ENCODE measurements around the gene MT1X. TPM values are rescaled to one million over a fixed set of nuclear protein-coding genes. Genes with fewer than 3 reads are reported as not detected.
A peak's percentile ranks its signal among the peaks of the same experiment; 100 is the strongest.

The MT1X gene
- total RNA-seq, 2 donors from 2014 or later: 308 to 320 TPM

DNA sequence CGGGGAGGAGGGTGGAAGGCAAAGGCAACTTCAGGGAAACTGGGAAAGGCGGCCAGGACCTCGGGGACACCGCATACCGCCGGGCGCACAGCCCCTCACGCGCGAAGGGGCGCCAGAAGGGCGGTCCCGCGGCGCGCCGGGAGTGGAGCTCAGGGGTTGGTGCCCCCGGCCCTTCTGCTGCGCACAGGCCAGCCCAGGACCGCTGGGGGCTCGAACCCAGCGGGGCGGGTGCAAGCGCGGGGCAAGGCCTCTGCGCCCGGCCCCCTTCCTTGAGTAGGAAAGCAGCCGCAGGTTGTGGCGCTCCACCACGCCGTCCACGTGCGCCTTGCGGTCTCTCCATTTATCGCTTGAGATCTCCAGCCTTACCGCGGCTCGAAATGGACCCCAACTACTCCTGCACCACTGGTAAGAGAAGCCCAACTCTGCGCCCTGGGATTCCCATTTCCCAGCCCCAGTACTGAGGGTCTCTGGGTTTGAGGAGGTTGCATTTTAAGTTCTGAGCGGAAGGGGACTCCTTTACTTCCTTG, 46.8 kb upstream of the MT1X start:
- no peaks in the 10 kb centered on the region for H3K9me3 ChIP-seq
- H3K27ac ChIP-seq: no peak overlapping the region
- H3K4me3 ChIP-seq: peak overlapping the region; percentile 24
- H3K4me1 ChIP-seq (ENCODE audit: control insufficient read depth in 1 of 2, low read depth in 2 of 2): peaks cover 5 to 37% of the 10 kb centered on the region in 2 donors
- DNase-seq (ENCODE audit: low spot score) (no peak), ATAC-seq (ENCODE audit: insufficient number of reproducible peaks, low FRiP score, low read depth) (no peak)
- H3K36me3 ChIP-seq: no peaks in the 10 kb centered on the region
- H3K27me3 ChIP-seq (replicated peaks; ENCODE audit: insufficient read depth): no peaks in the 10 kb centered on the region
- TF ChIP-seq, protein P1, sequence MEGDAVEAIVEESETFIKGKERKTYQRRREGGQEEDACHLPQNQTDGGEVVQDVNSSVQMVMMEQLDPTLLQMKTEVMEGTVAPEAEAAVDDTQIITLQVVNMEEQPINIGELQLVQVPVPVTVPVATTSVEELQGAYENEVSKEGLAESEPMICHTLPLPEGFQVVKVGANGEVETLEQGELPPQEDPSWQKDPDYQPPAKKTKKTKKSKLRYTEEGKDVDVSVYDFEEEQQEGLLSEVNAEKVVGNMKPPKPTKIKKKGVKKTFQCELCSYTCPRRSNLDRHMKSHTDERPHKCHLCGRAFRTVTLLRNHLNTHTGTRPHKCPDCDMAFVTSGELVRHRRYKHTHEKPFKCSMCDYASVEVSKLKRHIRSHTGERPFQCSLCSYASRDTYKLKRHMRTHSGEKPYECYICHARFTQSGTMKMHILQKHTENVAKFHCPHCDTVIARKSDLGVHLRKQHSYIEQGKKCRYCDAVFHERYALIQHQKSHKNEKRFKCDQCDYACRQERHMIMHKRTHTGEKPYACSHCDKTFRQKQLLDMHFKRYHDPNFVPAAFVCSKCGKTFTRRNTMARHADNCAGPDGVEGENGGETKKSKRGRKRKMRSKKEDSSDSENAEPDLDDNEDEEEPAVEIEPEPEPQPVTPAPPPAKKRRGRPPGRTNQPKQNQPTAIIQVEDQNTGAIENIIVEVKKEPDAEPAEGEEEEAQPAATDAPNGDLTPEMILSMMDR (IDR thresholded peaks at IDR 0.05): no peak

DNA sequence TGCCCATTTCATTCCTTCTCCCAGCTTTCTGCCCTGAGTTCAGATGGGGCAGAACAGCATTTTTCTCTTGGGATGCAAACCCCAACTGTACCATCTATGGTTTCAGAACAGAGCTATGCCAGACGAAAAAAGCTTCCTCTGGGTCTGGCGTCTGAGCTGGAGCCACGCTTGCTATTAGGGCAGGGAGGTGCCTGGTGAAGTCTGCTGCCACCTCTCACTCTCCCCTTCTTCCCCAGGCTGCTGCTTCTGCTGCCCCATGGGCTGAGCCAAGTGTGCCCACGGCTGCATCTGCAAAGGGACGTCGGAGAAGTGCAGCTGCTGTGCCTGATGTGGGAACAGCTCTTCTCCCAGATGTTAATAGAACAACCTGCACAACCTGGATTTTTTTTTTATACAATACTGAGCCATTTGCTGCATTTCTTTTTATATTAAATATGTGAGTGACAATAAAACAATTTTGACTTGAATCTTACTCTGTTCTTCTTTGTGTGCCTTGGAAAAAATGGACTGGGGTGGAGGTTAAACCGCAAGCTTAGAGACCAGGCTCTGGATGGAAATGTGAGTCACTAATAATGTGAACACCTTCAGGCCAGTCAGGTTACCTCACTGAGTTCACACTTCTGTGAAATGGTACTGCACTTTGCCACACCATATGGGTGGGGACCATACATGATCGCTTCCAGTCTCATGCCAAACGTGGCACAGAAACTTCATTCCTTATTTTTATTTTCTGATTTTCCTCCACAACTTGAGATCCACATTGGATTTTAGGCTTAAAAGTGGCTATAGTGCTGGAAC, 45.5 kb upstream of the MT1X start:
- TF ChIP-seq, protein P1 (IDR thresholded peaks at IDR 0.05): no peak
- peaks cover 5 to 37% of the 10 kb centered on the region in 2 donors for H3K4me1 ChIP-seq (ENCODE audit: control insufficient read depth in 1 of 2, low read depth in 2 of 2)
- DNase-seq (ENCODE audit: low spot score): no peak
- H3K27ac ChIP-seq: no peak overlapping the region
- no peak for ATAC-seq (ENCODE audit: insufficient number of reproducible peaks, low FRiP score, low read depth)
- H3K9me3 ChIP-seq: no peaks in the 10 kb centered on the region
- H3K36me3 ChIP-seq: no peaks in the 10 kb centered on the region
- no peak overlapping the region for H3K4me3 ChIP-seq
- H3K27me3 ChIP-seq (replicated peaks; ENCODE audit: insufficient read depth): no peaks in the 10 kb centered on the region

DNA sequence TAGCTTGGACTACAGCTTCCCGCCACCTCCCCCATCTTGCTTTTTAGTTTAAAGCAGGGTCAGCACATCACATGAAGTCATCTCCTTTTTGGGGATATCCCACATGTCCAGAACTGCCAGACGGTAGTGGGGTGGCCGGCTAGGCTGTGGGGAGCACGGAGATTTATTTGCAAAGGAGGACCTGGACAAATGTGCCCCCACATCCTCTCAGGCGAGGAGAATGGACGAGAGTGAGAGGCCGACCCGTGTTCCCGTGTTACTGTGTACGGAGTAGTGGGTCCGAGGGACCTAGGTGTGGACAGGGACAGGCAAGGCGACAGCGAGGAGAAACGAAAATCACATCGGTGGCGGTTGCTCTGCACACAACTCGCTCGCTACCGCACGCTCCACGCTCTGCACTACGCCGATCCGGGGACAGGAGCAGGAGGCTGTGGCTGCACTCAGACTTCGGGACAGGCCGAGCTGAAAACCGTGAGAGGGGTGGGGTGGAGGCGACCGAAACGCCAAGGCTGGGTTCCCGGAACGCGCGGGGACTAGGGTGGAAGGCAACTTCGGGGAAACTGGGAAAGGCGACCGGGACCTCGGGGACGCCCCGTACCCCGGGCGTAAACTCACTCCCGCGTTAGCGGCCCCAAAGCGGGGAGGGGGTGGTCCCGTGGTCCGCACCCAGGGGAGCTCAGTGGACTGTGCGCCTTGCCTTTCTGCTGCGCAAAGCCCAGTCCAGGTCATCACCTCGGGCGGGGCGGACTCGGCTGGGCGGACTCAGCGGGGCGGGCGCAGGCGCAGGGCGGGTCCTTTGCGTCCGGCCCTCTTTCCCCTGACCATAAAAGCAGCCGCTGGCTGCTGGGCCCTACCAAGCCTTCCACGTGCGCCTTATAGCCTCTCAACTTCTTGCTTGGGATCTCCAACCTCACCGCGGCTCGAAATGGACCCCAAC, 44.2 kb upstream of the MT1X start, which contains the start of gene MT1A:
Gene MT1A (plus strand): TSS at position 853 of the 937 bp plus-strand sequence. CDS start 73 bp downstream, at position 926.
- ATAC-seq (ENCODE audit: insufficient number of reproducible peaks, low FRiP score, low read depth): peak; percentile 59
- Histone ChIP-seq H3K9me3 (no peaks in the 10 kb centered on the region), H3K36me3 (no peaks in the 10 kb centered on the region), H3K27me3 (replicated peaks; ENCODE audit: insufficient read depth) (no peaks in the 10 kb centered on the region), H3K4me1 (ENCODE audit: control insufficient read depth in 1 of 2, low read depth in 2 of 2) (peaks cover 5 to 41% of the 10 kb centered on the region in 2 donors), H3K27ac (peak within 1 kb of the TSS; percentile 68 to 83), H3K4me3 (peak within 1 kb of the TSS; percentile 75)
- TF ChIP-seq, protein P1 (IDR thresholded peaks at IDR 0.05): no peak
- DNase-seq (ENCODE audit: low spot score): peak; percentile 52

DNA sequence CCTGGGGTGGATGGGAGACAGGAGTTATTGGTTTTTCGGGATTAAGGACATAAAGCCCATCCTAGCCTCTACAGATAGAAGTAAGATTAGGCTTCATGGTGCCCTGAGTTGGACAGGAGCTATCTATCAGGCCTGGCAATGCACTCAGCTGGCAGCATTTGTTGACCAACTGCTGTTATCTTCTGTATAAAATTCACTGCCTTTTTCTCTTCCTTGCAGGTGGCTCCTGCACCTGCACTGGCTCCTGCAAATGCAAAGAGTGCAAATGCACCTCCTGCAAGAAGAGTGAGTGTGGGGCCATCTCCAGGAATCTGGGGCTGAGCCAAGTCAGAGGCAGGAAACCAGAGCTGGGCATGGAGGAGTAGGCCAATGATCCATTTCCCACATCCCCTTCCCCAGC, 43.2 kb upstream of the MT1X start:
- no peaks in the 10 kb centered on the region for H3K27me3 ChIP-seq (replicated peaks; ENCODE audit: insufficient read depth)
- no peak for DNase-seq (ENCODE audit: low spot score)
- H3K9me3 ChIP-seq: no peaks in the 10 kb centered on the region
- TF ChIP-seq, protein P1 (IDR thresholded peaks at IDR 0.05): no peak
- peak overlapping the region in 1 of 2 donors; percentile 83 for H3K27ac ChIP-seq
- peaks cover 8 to 43% of the 10 kb centered on the region in 2 donors for H3K4me1 ChIP-seq (ENCODE audit: control insufficient read depth in 1 of 2, low read depth in 2 of 2)
- no peak for ATAC-seq (ENCODE audit: insufficient number of reproducible peaks, low FRiP score, low read depth)
- H3K36me3 ChIP-seq: no peaks in the 10 kb centered on the region
- H3K4me3 ChIP-seq: no peak overlapping the region

Measured in thoracic aorta (tissue), 2 donors.